Activated T-cell treated with anti-CD3 and anti-CD28 coated beads, Interleukin-2, amount 50 U/mL, for 4 hours (primary cell): Measurements from ENCODE around the gene MYF5. TPM values are rescaled to one million over a fixed set of nuclear protein-coding genes. Genes with fewer than 3 reads are reported as not detected.
"Not testable (repeated sequence)": the region's sequence is repeated elsewhere in the genome, so short reads cannot be mapped to it uniquely, and the experiment has no call there.

Source experiments
- ATAC-seq, 2 donors: fragments of 200-7000 bp; cut with Tn5 transposase; one replicate each; pipeline ENCODE4 v1.10.0; 2021
- DNase-seq: peaks from one replicate; pipeline ENCODE4 v3.0.0-alpha.2; 2020
- H3K27me3 Mint-ChIP-seq: one replicate; pipeline ENCODE4 v1.8.0; 2021; ENCODE audit warnings: low read depth, mixed read lengths
- H3K36me3 Mint-ChIP-seq: one replicate; pipeline ENCODE4 v1.8.0; 2022; ENCODE audit warnings: mixed read lengths; ENCODE audit not compliant: insufficient read depth
- H3K4me1 Mint-ChIP-seq: one replicate; pipeline ENCODE4 v1.8.0; 2021; ENCODE audit warnings: low read depth, mixed read lengths
- H3K4me3 Mint-ChIP-seq: one replicate; pipeline ENCODE4 v1.8.0; 2021; ENCODE audit warnings: mild to moderate bottlenecking, moderate library complexity, mixed read lengths
- H3K9me3 Mint-ChIP-seq: one replicate; pipeline ENCODE4 v1.8.0; 2021; ENCODE audit warnings: mixed read lengths
- total RNA-seq, 3 donors: library from RNA; stranded (reverse); gene quantifications; one replicate each; pipeline ENCODE4 v1.2.1, GENCODE V29; 2021

Gene MYF5
- total RNA-seq: not detected

- H3K4me1 Mint-ChIP-seq: no peaks in the 10 kb centered on the region
- peaks cover 24% of the 10 kb centered on the region for H3K27me3 Mint-ChIP-seq
- no peaks in the 10 kb centered on the region for H3K36me3 Mint-ChIP-seq
- no peak within 1 kb of the TSS for H3K4me3 Mint-ChIP-seq
- DNase-seq (no peak), ATAC-seq (no peak)
- H3K9me3 Mint-ChIP-seq: peaks cover 3% of the 10 kb centered on the region
Observed at GRCh38 chr12:80716696-80717469, at the start of gene MYF5. MYF5 (plus strand) TSS chr12:80716912; CDS start chr12:80717064, 152 bp downstream.

- ATAC-seq: no peak
- no peak for DNase-seq
- Mint-ChIP-seq H3K9me3 (peaks cover 17% of the 10 kb centered on the region), H3K4me3 (no peak overlapping the region), H3K36me3 (no peaks in the 10 kb centered on the region), H3K27me3 (no peaks in the 10 kb centered on the region), H3K4me1 (no peaks in the 10 kb centered on the region)
Observed at GRCh38 chr12:80670214-80670613, 46.5 kb upstream of the MYF5 start.

GRCh38 chr12:80676042-80676636 is 40.6 kb upstream of the MYF5 start:
- H3K4me1 Mint-ChIP-seq, H3K4me3 Mint-ChIP-seq, ATAC-seq, DNase-seq, H3K36me3 Mint-ChIP-seq, H3K27me3 Mint-ChIP-seq: not testable (repeated sequence)
- H3K9me3 Mint-ChIP-seq: peaks cover 14% of the 10 kb centered on the region

GRCh38 chr12:80676856-80677255 is 39.9 kb upstream of the MYF5 start:
- H3K4me3 Mint-ChIP-seq: no peak overlapping the region
- H3K36me3 Mint-ChIP-seq: no peaks in the 10 kb centered on the region
- peaks cover 12% of the 10 kb centered on the region for H3K9me3 Mint-ChIP-seq
- H3K27me3 Mint-ChIP-seq: no peaks in the 10 kb centered on the region
- ATAC-seq (no peak), DNase-seq (no peak)
- H3K4me1 Mint-ChIP-seq: no peaks in the 10 kb centered on the region

GRCh38 chr12:80677994-80678393 is 38.7 kb upstream of the MYF5 start:
- Mint-ChIP-seq H3K9me3 (peaks cover 7% of the 10 kb centered on the region), H3K4me1 (no peaks in the 10 kb centered on the region), H3K27me3 (no peaks in the 10 kb centered on the region), H3K4me3 (no peak overlapping the region), H3K36me3 (no peaks in the 10 kb centered on the region)
- no peak for DNase-seq
- ATAC-seq: no peak

DNA sequence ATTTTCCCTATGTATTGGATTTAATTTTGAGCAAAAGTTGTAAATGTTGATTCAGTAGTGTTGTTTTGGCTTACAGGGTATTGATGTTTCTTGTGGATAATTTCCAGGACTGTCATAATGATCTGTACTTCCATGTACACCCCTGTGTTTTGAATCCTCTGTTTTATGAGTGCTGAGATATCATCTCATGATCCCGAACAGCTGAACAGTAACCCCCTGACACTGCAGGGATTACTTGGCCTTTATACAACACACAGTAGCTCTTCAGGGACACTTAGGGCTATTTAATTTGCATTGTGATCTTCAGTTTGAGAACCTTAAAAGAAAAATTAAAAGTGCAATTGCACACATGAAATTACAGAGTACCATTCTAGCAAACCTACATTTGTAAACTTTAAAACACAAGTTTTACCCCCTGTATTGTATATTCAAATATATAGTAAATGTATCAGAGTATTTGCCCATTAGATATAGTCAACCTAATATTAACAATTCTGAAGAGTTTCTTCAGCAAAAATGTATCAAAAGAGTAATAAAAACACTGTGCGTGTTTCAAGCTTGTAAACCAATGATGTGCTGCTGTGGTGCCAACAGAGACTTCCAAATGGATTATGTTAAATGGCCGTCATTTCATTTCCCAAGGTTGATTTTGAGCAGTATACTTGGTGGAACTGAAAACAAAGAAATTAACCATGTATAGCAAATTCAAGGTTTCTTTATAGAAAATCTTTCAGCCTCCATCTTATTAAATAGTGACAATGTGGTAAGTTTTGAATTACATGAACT is 37.2 kb upstream of the MYF5 start:
- H3K9me3 Mint-ChIP-seq: peaks cover 5% of the 10 kb centered on the region
- ATAC-seq: no peak
- H3K4me3 Mint-ChIP-seq: no peak overlapping the region

DNA sequence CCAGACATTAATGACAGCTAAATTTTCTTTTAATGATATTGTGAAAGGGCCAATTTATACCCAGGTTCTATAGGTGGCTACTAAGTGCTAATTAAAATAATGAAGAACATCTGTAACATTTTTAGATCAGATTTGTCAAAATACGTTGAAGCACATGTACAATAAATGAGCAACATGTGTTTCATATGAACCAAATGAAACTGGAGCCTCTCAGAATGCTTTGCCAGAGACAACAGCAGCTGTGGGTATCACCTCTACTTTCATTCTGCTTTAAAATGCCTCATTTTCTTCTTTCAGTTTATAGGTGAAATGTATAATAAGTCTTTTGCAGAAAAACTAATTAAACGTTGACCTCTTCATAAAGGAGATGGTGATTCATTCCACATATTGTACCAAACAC is 35.4 kb upstream of the MYF5 start:
- Mint-ChIP-seq H3K4me1 (no peaks in the 10 kb centered on the region), H3K4me3 (no peak overlapping the region), H3K27me3 (no peaks in the 10 kb centered on the region), H3K36me3 (no peaks in the 10 kb centered on the region), H3K9me3 (peaks cover 5% of the 10 kb centered on the region)
- DNase-seq (no peak), ATAC-seq (no peak)

More for the DNA sequence above, 37.2 kb upstream of the MYF5 start:
- Mint-ChIP-seq H3K36me3 (no peaks in the 10 kb centered on the region), H3K27me3 (no peaks in the 10 kb centered on the region), H3K4me1 (no peaks in the 10 kb centered on the region)
- no peak for DNase-seq

DNA sequence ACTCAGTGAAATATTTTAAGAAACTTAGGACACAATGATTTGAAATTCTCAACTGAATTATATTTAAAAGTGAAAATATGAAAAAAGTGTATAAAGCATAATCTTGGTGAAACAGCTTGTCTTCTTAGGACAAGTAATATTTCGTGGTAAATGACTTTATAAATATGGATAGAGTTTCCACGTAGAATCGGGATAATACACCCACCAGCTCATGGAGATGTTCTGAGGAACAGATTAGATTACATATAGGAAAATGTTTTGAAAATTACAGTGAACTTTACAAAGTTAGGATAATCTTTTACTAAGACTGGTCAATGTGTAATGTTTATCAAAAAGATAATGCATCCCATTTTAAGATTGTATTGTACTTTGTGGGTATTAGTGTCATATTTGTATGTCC is 34.9 kb upstream of the MYF5 start:
- no peaks in the 10 kb centered on the region for H3K27me3 Mint-ChIP-seq
- H3K36me3 Mint-ChIP-seq: no peaks in the 10 kb centered on the region
- H3K4me1 Mint-ChIP-seq: no peaks in the 10 kb centered on the region
- no peak for ATAC-seq
- DNase-seq: no peak
- no peak overlapping the region for H3K4me3 Mint-ChIP-seq
- peaks cover 5% of the 10 kb centered on the region for H3K9me3 Mint-ChIP-seq

DNA sequence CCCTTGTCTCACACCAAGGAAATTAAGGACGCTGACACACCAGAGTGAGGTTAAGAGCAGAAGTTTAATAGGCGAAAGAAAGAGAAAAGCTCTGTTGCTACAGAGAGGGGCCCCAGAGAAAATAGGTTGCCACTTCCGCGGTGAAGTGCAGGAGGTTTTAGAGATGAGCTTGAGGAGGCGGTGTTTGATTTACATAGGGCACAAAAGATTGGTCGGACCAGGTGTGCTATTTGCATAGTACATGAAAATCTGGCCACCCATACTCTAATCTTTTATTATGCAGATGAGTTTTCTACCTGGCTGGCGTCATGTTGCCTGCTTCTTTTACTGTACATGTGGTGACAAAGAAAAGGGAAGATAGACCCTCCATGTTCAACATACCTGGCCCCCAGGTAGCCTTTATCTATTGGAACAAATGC is 32.6 kb upstream of the MYF5 start:
- Mint-ChIP-seq H3K27me3 (no peaks in the 10 kb centered on the region), H3K9me3 (no peaks in the 10 kb centered on the region), H3K36me3 (no peaks in the 10 kb centered on the region), H3K4me1 (no peaks in the 10 kb centered on the region), H3K4me3 (no peak overlapping the region)
- no peak for DNase-seq
- ATAC-seq: no peak

DNA sequence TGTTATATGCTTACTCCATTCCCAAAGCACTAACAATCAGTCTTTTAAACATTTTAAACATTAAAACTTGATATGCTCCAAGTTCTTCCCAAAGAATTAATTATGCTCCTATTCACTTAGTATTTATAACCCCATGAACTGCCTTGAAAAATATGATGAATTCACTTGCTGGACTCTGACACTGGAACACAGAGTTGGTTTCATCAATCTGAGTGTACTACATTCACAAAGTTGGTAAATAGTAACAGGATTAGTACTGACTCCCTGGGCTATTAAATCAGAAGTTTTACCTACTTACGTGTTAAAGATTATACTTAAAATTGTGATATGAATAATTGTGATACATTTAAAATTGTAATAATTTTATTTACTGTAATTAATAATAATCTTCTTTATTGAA is 26.6 kb upstream of the MYF5 start:
- Mint-ChIP-seq H3K4me3 (no peak overlapping the region), H3K27me3 (no peaks in the 10 kb centered on the region), H3K4me1 (no peaks in the 10 kb centered on the region), H3K9me3 (no peaks in the 10 kb centered on the region), H3K36me3 (no peaks in the 10 kb centered on the region)
- DNase-seq (no peak), ATAC-seq (no peak)

- ATAC-seq (no peak), DNase-seq (no peak)
- Mint-ChIP-seq H3K36me3 (no peaks in the 10 kb centered on the region), H3K9me3 (no peaks in the 10 kb centered on the region), H3K4me1 (no peaks in the 10 kb centered on the region), H3K27me3 (no peaks in the 10 kb centered on the region), H3K4me3 (no peak overlapping the region)
Observed at GRCh38 chr12:80690513-80690912, 26.2 kb upstream of the MYF5 start.

- DNase-seq: no peak
- no peak for ATAC-seq
- Mint-ChIP-seq H3K4me1 (no peaks in the 10 kb centered on the region), H3K9me3 (no peaks in the 10 kb centered on the region), H3K27me3 (no peaks in the 10 kb centered on the region), H3K4me3 (no peak overlapping the region), H3K36me3 (no peaks in the 10 kb centered on the region)
Observed at GRCh38 chr12:80692114-80692513, 24.6 kb upstream of the MYF5 start.

DNA sequence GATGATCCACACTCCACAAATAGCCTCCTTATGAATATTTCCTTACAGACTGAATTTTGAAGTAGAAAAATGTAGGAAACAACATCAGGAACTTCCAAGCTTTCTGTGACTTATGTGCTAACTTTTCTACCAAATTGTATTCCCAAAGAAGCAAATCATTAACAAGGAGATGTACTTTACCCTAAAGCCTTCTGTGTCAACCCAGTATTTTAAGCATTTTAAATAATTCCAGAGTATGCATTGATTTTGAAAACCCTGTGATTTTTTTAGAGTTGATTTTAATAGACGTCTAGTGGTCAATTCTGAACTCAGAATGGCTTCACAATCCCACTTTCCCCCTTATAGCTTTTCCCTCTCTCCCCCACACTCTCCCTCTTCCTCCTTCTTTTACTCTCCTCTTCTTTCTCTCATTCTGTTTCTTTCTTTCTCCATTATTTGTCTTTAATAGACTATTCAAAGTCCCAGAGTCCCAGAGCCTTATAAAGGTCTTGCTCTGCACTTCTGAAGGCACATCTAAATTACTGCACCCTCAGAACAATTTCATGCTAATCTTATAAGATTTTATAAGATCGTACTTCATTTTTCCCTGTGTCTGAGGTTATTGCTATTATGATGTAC is 19.3 kb upstream of the MYF5 start:
- ATAC-seq (no peak), DNase-seq (no peak)

GRCh38 chr12:80698256-80698655 is 18.5 kb upstream of the MYF5 start:
- H3K27me3 Mint-ChIP-seq: no peaks in the 10 kb centered on the region
- H3K9me3 Mint-ChIP-seq: peaks cover 2% of the 10 kb centered on the region
- H3K4me1 Mint-ChIP-seq: no peaks in the 10 kb centered on the region
- DNase-seq (no peak), ATAC-seq (no peak)
- H3K36me3 Mint-ChIP-seq: no peaks in the 10 kb centered on the region
- no peak overlapping the region for H3K4me3 Mint-ChIP-seq

More for the DNA sequence above, 19.3 kb upstream of the MYF5 start:
- Mint-ChIP-seq H3K4me3 (no peak overlapping the region), H3K27me3 (no peaks in the 10 kb centered on the region), H3K36me3 (no peaks in the 10 kb centered on the region), H3K9me3 (no peaks in the 10 kb centered on the region), H3K4me1 (no peaks in the 10 kb centered on the region)
